ENCODE data around the gene DOCK9.

DNA sequence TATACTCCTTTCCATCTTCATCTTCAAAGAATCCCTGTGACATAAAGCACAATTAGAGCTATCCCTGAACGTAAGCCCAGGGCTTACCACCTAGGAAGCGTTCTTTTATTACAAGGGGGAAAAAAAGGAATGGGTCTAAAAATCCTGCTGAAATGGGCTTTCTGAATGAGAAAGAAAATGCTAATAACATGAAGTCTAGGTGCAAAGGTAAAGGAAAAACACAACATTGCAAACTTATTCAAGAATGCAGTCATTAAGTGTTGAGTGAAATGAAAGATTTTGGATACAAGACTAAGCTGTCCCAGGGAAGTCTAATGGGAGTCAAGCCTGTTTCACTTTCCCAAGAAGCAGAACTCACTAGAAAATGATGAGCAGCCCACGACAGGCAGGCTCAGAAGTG, 170.1 kb downstream of the DOCK9 start:
- TF ChIP-seq, protein P1, sequence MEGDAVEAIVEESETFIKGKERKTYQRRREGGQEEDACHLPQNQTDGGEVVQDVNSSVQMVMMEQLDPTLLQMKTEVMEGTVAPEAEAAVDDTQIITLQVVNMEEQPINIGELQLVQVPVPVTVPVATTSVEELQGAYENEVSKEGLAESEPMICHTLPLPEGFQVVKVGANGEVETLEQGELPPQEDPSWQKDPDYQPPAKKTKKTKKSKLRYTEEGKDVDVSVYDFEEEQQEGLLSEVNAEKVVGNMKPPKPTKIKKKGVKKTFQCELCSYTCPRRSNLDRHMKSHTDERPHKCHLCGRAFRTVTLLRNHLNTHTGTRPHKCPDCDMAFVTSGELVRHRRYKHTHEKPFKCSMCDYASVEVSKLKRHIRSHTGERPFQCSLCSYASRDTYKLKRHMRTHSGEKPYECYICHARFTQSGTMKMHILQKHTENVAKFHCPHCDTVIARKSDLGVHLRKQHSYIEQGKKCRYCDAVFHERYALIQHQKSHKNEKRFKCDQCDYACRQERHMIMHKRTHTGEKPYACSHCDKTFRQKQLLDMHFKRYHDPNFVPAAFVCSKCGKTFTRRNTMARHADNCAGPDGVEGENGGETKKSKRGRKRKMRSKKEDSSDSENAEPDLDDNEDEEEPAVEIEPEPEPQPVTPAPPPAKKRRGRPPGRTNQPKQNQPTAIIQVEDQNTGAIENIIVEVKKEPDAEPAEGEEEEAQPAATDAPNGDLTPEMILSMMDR (IDR thresholded peaks at IDR 0.05; ENCODE audit: poor library complexity): no peak
- no peak for TF ChIP-seq EZH2 (IDR thresholded peaks at IDR 0.05; ENCODE audit: borderline replicate concordance)

Measured in hepatocyte (in vitro differentiated cells).